Measurements from ENCODE around the gene TEX261.

- TF ChIP-seq CTCF (IDR thresholded peaks at IDR 0.05) (no peak), POLR2A (IDR thresholded peaks at IDR 0.05) (no peak)
Observed at GRCh38 chr2:70991742-70992141, 2.9 kb downstream of the TEX261 start.

All from testis (tissue), 2 donors.